ENCODE data around the gene NPW.

- TF ChIP-seq, protein P1, sequence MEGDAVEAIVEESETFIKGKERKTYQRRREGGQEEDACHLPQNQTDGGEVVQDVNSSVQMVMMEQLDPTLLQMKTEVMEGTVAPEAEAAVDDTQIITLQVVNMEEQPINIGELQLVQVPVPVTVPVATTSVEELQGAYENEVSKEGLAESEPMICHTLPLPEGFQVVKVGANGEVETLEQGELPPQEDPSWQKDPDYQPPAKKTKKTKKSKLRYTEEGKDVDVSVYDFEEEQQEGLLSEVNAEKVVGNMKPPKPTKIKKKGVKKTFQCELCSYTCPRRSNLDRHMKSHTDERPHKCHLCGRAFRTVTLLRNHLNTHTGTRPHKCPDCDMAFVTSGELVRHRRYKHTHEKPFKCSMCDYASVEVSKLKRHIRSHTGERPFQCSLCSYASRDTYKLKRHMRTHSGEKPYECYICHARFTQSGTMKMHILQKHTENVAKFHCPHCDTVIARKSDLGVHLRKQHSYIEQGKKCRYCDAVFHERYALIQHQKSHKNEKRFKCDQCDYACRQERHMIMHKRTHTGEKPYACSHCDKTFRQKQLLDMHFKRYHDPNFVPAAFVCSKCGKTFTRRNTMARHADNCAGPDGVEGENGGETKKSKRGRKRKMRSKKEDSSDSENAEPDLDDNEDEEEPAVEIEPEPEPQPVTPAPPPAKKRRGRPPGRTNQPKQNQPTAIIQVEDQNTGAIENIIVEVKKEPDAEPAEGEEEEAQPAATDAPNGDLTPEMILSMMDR (IDR thresholded peaks at IDR 0.05 in 2 of 3, conservative IDR thresholded peaks at IDR 0.05 in 1 of 3; ENCODE audit: insufficient read depth in 2 of 3, low read depth in 1 of 3, low read length in 3 of 3) = peak; percentile 46 to 80 (median 73)
- TF ChIP-seq POLR2AphosphoS5 (IDR thresholded peaks at IDR 0.05; ENCODE audit: control insufficient read depth, insufficient read depth, low read depth, low read length) (peak; percentile 55; the same call in 1 of the 2 replicates), EP300 (IDR thresholded peaks at IDR 0.05; ENCODE audit: low read length) (peak; percentile 35; the same call in 1 of the 2 replicates), SIX5 (IDR thresholded peaks at IDR 0.05; ENCODE audit: borderline replicate concordance in 1 of 2, insufficient read depth in 1 of 2, low read depth in 1 of 2, low read length in 2 of 2) (no peak)
Observed at GRCh38 chr16:1983544-1984346, 35.8 kb upstream of the NPW start, which contains the start of gene GFER.

Data from K562 (cell line).